Thoracic aorta (tissue), 2 donors: Measurements from ENCODE around the gene GUF1. TPM values are rescaled to one million over a fixed set of nuclear protein-coding genes. Genes with fewer than 3 reads are reported as not detected.

Experiments used
- ATAC-seq: fragments of 150-250 bp; one replicate; pipeline ENCODE4 v1.8.0; 2017; ENCODE audit warnings: low read depth; ENCODE audit not compliant: insufficient number of reproducible peaks, low FRiP score
- DNase-seq: peaks from one replicate; pipeline ENCODE4 v3.0.0-alpha.2; 2020; ENCODE audit warnings: low spot score
- H3K27ac ChIP-seq, 2 donors: fragments of 200-600 bp; sonication (generic); 1 replicate in 1 of 2; 2 replicates in 1 of 2; pipeline ENCODE4 v1.5.1; 2016; ENCODE audit warnings: mild to moderate bottlenecking in 2 of 2, moderate library complexity in 2 of 2
- H3K27me3 ChIP-seq: fragments of 200-600 bp; sonication (generic); replicated peaks from 2 replicates; pipeline ENCODE4 v1.6.0; 2016; ENCODE audit warnings: mild to moderate bottlenecking; ENCODE audit not compliant: insufficient read depth
- H3K36me3 ChIP-seq: fragments of 200-600 bp; sonication (generic); one replicate; pipeline ENCODE4 v1.5.1; 2016
- H3K4me1 ChIP-seq, 2 donors: fragments of 200-600 bp; sonication (generic); 1 replicate in 1 of 2; 2 replicates in 1 of 2; pipeline versions ENCODE4 v1.5.1 to v1.6.0; 2016; ENCODE audit warnings: low read depth in 2 of 2, mild to moderate bottlenecking in 1 of 2; ENCODE audit not compliant: control insufficient read depth in 1 of 2
- H3K4me3 ChIP-seq: fragments of 200-600 bp; sonication (generic); 2 replicates; pipeline ENCODE4 v1.5.1; 2016; ENCODE audit warnings: mild to moderate bottlenecking
- H3K9me3 ChIP-seq: fragments of 200-600 bp; sonication (generic); 2 replicates; pipeline ENCODE4 v1.5.1; 2016
- CTCF ChIP-seq: fragments of 200-600 bp; sonication (generic); IDR thresholded peaks from one replicate; pipeline ENCODE4 v1.5.1; 2019; ENCODE audit warnings: antibody characterized with exemption
- total RNA-seq, 2 donors: library from RNA; depleted of rRNA; stranded (reverse); fragments of >200 nt; gene quantifications; one replicate each; pipeline versions ENCODE4 v1.1.0 to v1.2.3, GENCODE V29; 2016

Gene GUF1
- total RNA-seq, 2 donors from 2014 or later, result 8.5 to 13.3 TPM

GRCh38 chr4:44701037-44701436, 22.8 kb downstream of the GUF1 start:
- ATAC-seq (no peak), DNase-seq (no peak)
- TF ChIP-seq CTCF, result no peak
- no peak overlapping the region for H3K27ac ChIP-seq
- H3K4me3 ChIP-seq, result no peak overlapping the region
- H3K4me1 ChIP-seq, result no peaks in the 10 kb centered on the region
- H3K36me3 ChIP-seq, result peaks cover 27% of the 10 kb centered on the region
- no peaks in the 10 kb centered on the region for H3K27me3 ChIP-seq
- no peaks in the 10 kb centered on the region for H3K9me3 ChIP-seq

- H3K27ac ChIP-seq, result no peak overlapping the region
- no peaks in the 10 kb centered on the region for H3K27me3 ChIP-seq
- no peak for ATAC-seq
- peaks cover 19% of the 10 kb centered on the region for H3K36me3 ChIP-seq
- no peak for DNase-seq
- H3K4me3 ChIP-seq, result no peak overlapping the region
- no peak for TF ChIP-seq CTCF
- H3K9me3 ChIP-seq, result no peaks in the 10 kb centered on the region
- H3K4me1 ChIP-seq, result no peaks in the 10 kb centered on the region
Measured at GRCh38 chr4:44704673-44705072, 26.5 kb downstream of the GUF1 start.

- DNase-seq (no peak), ATAC-seq (no peak)
- Histone ChIP-seq H3K27me3 (no peaks in the 10 kb centered on the region), H3K4me1 (peaks cover 9 to 20% of the 10 kb centered on the region in 2 donors), H3K36me3 (no peaks in the 10 kb centered on the region), H3K9me3 (no peaks in the 10 kb centered on the region), H3K27ac (no peak overlapping the region), H3K4me3 (no peak overlapping the region)
- no peak for TF ChIP-seq CTCF
Measured at GRCh38 chr4:44713125-44713524, 34.9 kb downstream of the GUF1 start.

- H3K4me1 ChIP-seq, result peaks cover 9 to 20% of the 10 kb centered on the region in 2 donors
- TF ChIP-seq CTCF, result no peak
- no peak overlapping the region for H3K4me3 ChIP-seq
- DNase-seq, result no peak
- no peaks in the 10 kb centered on the region for H3K36me3 ChIP-seq
- no peak overlapping the region for H3K27ac ChIP-seq
- no peak for ATAC-seq
- no peaks in the 10 kb centered on the region for H3K9me3 ChIP-seq
- no peaks in the 10 kb centered on the region for H3K27me3 ChIP-seq
Measured at GRCh38 chr4:44716597-44716996, 38.4 kb downstream of the GUF1 start.

GRCh38 chr4:44720371-44720770, 42.2 kb downstream of the GUF1 start:
- no peak for TF ChIP-seq CTCF
- ATAC-seq (no peak), DNase-seq (no peak)
- no peaks in the 10 kb centered on the region for H3K27me3 ChIP-seq
- H3K27ac ChIP-seq, result no peak overlapping the region
- H3K9me3 ChIP-seq, result no peaks in the 10 kb centered on the region
- H3K4me1 ChIP-seq, result peaks cover 6 to 12% of the 10 kb centered on the region in 2 donors
- H3K4me3 ChIP-seq, result no peak overlapping the region
- H3K36me3 ChIP-seq, result no peaks in the 10 kb centered on the region
